Measurements from ENCODE around the gene OPA1. TPM values are rescaled to one million over a fixed set of nuclear protein-coding genes. Genes with fewer than 3 reads are reported as not detected.

Gene OPA1
- total RNA-seq, 1 experiment from 2014 or later: 115 TPM

DNA sequence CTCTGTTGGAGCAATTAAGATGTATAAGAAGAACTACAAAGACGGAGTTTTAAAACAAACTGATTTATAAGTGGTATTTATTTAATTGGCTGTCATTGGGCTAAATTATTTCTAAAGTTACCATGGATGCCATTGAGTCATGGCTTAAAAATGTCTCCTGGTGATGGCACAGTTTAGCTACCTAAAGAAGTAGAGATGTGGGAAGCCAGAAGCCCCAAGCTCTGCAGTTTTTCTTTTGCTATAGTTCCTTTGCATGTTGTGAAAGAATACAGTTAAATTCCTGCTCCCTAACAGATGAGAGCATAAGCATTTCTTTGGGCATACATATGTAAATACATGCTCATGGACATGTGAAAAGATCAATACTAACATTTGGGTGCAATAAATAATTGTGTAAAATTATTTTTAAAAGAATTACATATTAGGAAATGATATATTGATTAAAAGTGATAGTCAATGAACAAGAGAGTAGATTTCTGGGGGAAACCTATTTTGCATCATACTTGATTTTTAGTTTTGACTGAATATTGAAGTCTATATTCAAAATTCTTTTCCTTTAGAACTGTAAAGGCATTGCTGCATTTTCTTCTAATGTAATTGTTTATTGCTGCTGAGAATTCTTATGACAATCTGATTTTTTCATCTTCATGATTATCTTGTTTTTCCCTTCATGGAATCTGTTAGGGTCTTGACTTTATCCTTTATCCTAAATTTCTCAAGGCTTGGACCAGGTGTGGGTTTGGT, 2.1 kb downstream of the OPA1 start:
- no peak for DNase-seq
- Mint-ChIP-seq H3K4me1 (ENCODE audit: low read depth, unreplicated experiment) (peaks cover 40% of the 10 kb centered on the region), H3K4me3 (ENCODE audit: low read depth, unreplicated experiment) (peak overlapping the region; percentile 92), H3K9me3 (ENCODE audit: low read depth, unreplicated experiment) (no peaks in the 10 kb centered on the region), H3K36me3 (ENCODE audit: insufficient read depth, unreplicated experiment) (peaks cover 42% of the 10 kb centered on the region), H3K27ac (ENCODE audit: unreplicated experiment) (no peak overlapping the region), H3K27me3 (ENCODE audit: unreplicated experiment) (no peaks in the 10 kb centered on the region)
- CTCF ChIA-PET: interaction anchor here (0.7 kb wide), 1 partner anchor 176 kb away, joined by 4 read pairs; no protein-coding TSS in a partner anchor
- intact Hi-C loops (cut with micrococcal nuclease; ENCODE audit: unreplicated experiment): no loop called here
- TF ChIP-seq, protein P1, sequence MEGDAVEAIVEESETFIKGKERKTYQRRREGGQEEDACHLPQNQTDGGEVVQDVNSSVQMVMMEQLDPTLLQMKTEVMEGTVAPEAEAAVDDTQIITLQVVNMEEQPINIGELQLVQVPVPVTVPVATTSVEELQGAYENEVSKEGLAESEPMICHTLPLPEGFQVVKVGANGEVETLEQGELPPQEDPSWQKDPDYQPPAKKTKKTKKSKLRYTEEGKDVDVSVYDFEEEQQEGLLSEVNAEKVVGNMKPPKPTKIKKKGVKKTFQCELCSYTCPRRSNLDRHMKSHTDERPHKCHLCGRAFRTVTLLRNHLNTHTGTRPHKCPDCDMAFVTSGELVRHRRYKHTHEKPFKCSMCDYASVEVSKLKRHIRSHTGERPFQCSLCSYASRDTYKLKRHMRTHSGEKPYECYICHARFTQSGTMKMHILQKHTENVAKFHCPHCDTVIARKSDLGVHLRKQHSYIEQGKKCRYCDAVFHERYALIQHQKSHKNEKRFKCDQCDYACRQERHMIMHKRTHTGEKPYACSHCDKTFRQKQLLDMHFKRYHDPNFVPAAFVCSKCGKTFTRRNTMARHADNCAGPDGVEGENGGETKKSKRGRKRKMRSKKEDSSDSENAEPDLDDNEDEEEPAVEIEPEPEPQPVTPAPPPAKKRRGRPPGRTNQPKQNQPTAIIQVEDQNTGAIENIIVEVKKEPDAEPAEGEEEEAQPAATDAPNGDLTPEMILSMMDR (IDR thresholded peaks at IDR 0.05; ENCODE audit: unreplicated experiment): no peak
- no TSS peak for BruUV-seq (replicated peaks)

DNA sequence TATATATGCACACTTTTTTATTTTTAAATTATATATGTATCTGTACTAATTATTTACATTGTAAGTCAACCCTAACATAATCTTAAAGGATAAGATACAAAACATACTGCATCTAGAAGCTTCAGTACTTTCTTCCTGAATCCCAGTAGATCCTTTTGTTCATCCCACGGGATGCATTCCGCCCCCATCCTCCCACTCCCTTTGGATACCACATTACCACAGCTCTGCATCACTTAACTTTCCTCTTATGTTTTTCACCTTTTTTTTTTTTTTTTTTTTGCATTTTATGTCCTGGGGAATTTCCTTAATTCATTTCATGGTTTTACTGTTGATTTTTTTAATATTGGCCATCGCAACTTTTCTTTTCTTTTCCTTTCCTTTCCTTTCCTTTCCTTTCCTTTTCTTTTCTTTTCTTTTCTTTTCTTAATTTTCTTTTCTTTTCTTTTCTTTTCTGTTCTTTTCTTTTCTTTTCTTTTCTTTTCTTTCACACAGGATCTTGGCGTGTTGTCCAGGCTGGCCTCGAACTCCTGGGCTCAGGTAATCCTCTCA, 3.0 kb downstream of the OPA1 start:
- intact Hi-C loops (cut with micrococcal nuclease; ENCODE audit: unreplicated experiment): no loop called here
- H3K4me1 Mint-ChIP-seq (ENCODE audit: low read depth, unreplicated experiment): peaks cover 36% of the 10 kb centered on the region
- no peak for DNase-seq
- TF ChIP-seq, protein P1 (IDR thresholded peaks at IDR 0.05; ENCODE audit: unreplicated experiment): no peak
- CTCF ChIA-PET: interaction anchor here (0.7 kb wide), 1 partner anchor 175 kb away, joined by 4 read pairs; no protein-coding TSS in a partner anchor
- peaks cover 39% of the 10 kb centered on the region for H3K36me3 Mint-ChIP-seq (ENCODE audit: insufficient read depth, unreplicated experiment)
- no peak overlapping the region for H3K27ac Mint-ChIP-seq (ENCODE audit: unreplicated experiment)
- no TSS peak for BruUV-seq (replicated peaks)
- H3K4me3 Mint-ChIP-seq (ENCODE audit: low read depth, unreplicated experiment): peak overlapping the region; percentile 2
- no peaks in the 10 kb centered on the region for H3K27me3 Mint-ChIP-seq (ENCODE audit: unreplicated experiment)
- H3K9me3 Mint-ChIP-seq (ENCODE audit: low read depth, unreplicated experiment): no peaks in the 10 kb centered on the region

DNA sequence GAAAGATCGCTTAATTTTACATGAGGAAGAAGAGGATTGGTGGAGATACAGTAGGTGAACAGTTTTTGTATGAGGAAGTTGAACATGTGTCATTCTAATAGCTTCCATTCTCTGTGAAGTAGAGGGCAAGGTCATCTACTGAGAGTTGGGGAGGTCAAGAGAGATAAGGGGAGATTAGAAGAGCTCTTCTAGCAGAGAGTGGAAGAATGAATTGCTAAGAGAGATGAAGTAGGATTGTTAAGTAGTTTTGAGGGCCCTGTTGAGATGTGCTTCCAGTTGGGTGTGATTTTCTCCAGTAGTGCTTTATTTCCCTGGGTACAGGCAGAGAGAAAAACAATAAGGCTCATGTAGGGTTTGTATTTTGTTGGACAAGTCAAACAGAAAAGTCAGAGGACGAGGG, 5.2 kb downstream of the OPA1 start:
- Mint-ChIP-seq H3K4me3 (ENCODE audit: low read depth, unreplicated experiment) (no peak overlapping the region), H3K27me3 (ENCODE audit: unreplicated experiment) (no peaks in the 10 kb centered on the region), H3K36me3 (ENCODE audit: insufficient read depth, unreplicated experiment) (peaks cover 30% of the 10 kb centered on the region), H3K4me1 (ENCODE audit: low read depth, unreplicated experiment) (peaks cover 28% of the 10 kb centered on the region), H3K27ac (ENCODE audit: unreplicated experiment) (no peak overlapping the region), H3K9me3 (ENCODE audit: low read depth, unreplicated experiment) (no peaks in the 10 kb centered on the region)
- intact Hi-C loops (cut with micrococcal nuclease; ENCODE audit: unreplicated experiment): no loop called here
- TF ChIP-seq, protein P1 (IDR thresholded peaks at IDR 0.05; ENCODE audit: unreplicated experiment): no peak
- no peak for DNase-seq
- CTCF ChIA-PET: interaction anchor here (0.5 to 0.7 kb wide), 3 partner anchors 182 to 841 kb away, joined by 4 to 5 read pairs (median 4); no protein-coding TSS in a partner anchor
- BruUV-seq (replicated peaks): no TSS peak

DNA sequence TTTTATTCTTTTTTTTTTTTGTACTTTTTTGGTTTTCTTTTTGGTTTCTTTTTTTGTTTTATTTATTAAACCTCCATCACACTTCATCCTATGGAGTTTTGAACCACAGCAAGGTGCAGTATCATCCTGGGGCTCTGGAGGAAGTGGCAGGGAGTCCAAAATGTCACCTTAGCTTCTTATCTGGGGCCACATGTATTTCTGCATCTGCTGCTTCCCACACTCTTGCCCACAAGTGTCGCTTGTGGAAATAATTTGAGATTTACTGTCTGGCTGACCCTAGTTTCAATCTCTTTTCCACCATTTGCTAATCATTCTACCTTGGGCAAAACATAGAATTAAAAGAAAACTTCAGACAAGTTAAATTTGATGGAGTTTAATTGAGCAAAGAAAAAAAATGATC, 6.4 kb downstream of the OPA1 start:
- no peaks in the 10 kb centered on the region for H3K27me3 Mint-ChIP-seq (ENCODE audit: unreplicated experiment)
- no TSS peak for BruUV-seq (replicated peaks)
- intact Hi-C loops (cut with micrococcal nuclease; ENCODE audit: unreplicated experiment): no loop called here
- no peak for DNase-seq
- TF ChIP-seq, protein P1 (IDR thresholded peaks at IDR 0.05; ENCODE audit: unreplicated experiment): no peak
- CTCF ChIA-PET: interaction anchor here (0.7 kb wide), 2 partner anchors 320 to 964 kb away, joined by 4 read pairs; no protein-coding TSS in a partner anchor
- H3K27ac Mint-ChIP-seq (ENCODE audit: unreplicated experiment): no peak overlapping the region
- H3K9me3 Mint-ChIP-seq (ENCODE audit: low read depth, unreplicated experiment): no peaks in the 10 kb centered on the region
- peaks cover 28% of the 10 kb centered on the region for H3K4me1 Mint-ChIP-seq (ENCODE audit: low read depth, unreplicated experiment)
- H3K4me3 Mint-ChIP-seq (ENCODE audit: low read depth, unreplicated experiment): no peak overlapping the region
- H3K36me3 Mint-ChIP-seq (ENCODE audit: insufficient read depth, unreplicated experiment): peaks cover 25% of the 10 kb centered on the region

Measured in Calu3 (cell line).